8988T (cell line): ENCODE results near the gene FANK1.

ENCODE experiments used
- DNase-seq: peaks from one replicate; pipeline ENCODE4 v3.0.0; 2011

Gene FANK1

GRCh38 chr10:125992254-125992653 lies 95.9 kb downstream of the FANK1 start:
- no peak for DNase-seq

- DNase-seq: no peak
These were observed 98.2 kb downstream of the FANK1 start for GRCh38 chr10:125994601-125995000.

DNA sequence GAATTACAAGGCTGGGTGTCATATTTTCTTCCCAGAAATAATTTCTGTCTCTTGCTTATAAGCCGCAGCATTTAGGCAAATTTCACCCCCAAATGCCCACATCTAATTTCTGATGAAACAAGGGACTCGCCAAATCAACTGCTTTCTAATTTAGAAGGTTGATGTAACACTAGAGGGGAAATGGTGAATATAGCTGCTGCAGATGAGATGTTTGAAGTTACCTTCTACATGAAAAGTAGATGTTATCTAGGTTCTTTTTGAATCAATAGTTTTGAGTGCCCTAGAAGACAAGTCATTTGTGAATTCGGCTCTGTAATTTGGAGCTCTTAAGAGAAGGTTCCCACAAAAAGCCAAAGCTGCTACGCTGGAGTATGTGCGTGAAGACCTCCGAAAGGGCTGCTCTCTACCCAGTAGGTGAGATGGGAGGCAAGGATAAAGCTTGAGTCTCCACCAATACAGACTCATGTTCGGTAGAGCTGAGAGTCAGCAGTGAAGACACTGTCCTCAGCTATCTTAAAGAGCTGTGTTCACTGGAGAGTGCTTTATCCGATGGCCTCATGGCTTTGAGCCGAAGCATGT lies 99.5 kb downstream of the FANK1 start:
- no peak for DNase-seq

DNA sequence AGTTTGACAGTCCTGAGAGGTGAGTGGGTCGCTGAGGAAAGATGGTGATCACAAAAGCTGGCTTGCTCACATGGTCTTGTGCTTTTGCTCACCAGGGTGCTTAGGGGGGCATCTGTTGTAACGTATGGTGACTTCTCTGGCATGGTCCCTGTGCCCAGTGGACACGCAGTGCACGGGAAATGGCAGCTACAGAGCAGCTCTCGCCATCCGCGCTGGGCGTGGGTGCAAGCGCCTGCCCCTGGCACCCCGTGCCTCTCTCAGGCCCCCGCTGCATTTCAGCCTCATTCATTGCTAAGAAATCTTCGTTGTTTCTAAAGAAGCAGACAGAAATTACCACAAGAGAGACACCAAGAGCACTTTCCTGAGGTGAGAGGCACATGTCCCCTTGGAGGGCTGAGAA lies 101.2 kb downstream of the FANK1 start:
- no peak for DNase-seq

- no peak for DNase-seq
These were observed 103.3 kb downstream of the FANK1 start for GRCh38 chr10:125999694-126000093.

DNA sequence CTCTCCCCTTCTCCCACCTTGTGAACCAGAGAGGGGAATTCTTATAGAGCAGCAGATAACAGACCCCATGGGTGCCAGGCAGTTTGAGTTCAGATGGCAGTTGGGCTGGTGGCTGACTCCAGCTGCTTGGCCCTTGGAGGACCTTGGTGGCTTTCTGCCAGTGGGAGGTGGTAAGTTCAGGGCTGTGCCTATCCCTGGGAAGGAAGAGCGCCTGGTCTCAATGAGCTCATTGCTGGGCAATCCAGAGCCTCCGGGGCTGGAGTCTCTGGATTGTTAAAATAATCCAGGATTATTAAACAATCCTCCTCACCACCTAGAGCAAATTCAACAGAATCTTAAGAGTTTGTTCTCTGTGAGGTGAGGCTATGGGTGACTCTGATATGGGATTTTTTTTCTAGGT lies 105.2 kb downstream of the FANK1 start:
- DNase-seq: peak; percentile 23

DNA sequence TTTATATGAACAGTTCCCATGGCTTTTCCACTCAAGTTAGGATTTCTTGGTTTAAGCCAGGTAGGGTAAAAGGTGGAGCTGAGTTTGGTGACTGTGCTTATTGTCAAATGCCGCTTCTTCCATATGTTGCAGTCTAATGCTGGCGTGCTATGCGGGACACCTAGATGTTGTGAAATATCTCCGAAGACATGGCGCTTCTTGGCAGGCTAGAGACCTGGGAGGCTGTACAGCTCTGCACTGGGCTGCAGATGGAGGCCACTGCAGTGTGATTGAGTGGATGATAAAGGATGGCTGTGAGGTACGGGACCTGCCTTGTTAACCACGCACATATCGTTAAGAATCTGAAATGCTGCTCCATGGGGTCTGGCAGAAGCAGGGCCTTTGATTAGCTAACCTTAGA lies 108.4 kb downstream of the FANK1 start:
- no peak for DNase-seq

DNA sequence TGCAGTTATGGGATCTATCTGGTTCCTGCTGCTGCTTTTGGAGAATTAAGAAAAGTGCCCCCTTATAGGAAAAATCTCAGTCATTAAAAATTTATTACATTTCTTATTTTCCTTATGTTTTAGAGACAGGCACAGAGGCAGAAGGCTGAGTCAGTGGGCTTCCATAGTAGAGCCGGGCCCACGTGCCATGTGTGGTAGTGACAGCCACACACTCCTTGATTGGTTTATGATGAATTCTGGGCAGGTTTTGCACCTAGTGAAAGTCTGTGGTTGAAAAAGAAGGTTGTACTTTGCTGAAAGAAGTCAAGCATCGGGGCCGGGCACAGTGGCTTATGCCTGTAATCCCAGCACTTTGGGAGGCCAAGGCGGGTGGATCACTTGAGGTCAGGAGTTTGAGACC lies 109.9 kb downstream of the FANK1 start:
- DNase-seq: no peak

- DNase-seq: no peak
These were observed 110.5 kb downstream of the FANK1 start for GRCh38 chr10:126006906-126007305.

GRCh38 chr10:126009650-126010049 lies 113.3 kb downstream of the FANK1 start:
- no peak for DNase-seq

- DNase-seq: no peak
These were observed 115.6 kb downstream of the FANK1 start for GRCh38 chr10:126011995-126012394.

DNA sequence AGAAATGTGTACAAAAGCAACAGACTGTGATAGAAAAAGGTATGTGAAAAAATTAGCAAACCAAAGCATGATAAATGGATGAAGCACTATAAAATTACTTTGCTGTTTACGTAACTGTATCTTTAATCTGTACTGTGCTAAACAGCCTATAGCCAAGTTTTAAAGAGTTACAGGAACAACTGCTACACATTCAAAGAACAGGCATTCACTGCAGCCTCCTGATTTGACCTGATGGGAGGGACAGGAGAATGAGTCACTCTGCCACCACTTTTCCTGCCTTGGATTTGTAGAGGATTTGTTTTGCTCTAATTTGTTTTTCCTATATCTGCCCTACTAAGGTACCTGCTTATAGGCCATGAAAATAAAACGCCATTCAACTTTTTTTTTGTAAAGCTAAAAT lies 116.1 kb downstream of the FANK1 start:
- DNase-seq: no peak

DNA sequence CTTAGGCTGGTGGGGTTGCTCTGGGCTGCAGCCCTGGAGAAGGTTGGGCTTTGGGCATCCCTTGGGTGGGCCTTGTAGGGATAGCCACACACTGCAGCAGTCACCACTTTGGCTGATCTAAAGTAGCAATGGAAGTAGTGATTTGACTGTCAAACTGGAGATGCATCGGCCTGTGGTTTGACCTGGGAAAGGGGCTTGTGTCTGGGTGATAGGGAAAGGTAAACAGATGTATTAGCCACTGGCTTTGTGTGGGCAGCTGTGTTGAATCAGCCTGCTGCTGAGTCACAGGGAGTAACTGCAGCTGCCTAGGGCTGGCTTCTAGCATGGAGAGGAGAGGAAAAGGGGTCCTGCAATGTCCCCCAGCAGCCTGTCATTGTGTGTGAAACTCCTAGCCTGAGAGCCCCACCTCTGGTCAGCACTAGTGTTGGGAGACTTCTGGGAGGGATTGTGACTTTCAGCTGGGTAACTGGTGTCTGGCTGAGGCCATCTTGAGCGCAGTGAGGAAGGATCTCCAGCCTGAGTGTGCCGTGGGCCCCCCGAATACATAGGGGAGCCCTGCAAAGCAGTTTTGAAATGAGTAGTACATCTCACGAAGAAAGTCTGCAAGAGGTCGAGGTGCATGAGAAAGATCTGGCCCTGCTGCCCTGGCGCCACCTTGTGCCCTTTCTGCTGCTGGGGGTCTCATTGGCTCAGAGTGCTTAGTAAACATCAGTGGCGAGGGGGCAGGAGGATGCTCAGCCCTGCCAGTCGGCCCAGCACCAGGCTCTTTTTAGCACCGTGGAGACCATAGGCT lies 117.3 kb downstream of the FANK1 start:
- no peak for DNase-seq

GRCh38 chr10:126014309-126014708 lies 117.9 kb downstream of the FANK1 start:
- no peak for DNase-seq

DNA sequence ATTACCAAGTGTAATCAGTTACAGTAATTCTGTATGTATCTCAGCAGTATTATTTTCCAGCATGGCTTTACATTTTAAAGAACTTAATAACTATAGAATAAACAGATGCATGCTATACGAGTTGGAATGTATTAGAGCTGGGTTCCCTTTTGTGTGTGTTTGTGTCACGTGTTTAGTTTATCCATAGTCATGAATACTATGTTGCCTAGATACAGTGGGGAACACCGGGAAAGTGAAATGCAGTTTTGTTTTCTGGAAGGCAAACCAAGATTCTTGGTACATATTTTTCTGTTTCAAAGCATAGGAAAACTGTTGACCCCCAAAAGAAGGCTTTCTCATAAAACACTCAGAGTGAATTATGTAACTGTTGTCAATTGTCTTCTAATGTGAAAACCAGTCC lies 119.0 kb downstream of the FANK1 start:
- no peak for DNase-seq

DNA sequence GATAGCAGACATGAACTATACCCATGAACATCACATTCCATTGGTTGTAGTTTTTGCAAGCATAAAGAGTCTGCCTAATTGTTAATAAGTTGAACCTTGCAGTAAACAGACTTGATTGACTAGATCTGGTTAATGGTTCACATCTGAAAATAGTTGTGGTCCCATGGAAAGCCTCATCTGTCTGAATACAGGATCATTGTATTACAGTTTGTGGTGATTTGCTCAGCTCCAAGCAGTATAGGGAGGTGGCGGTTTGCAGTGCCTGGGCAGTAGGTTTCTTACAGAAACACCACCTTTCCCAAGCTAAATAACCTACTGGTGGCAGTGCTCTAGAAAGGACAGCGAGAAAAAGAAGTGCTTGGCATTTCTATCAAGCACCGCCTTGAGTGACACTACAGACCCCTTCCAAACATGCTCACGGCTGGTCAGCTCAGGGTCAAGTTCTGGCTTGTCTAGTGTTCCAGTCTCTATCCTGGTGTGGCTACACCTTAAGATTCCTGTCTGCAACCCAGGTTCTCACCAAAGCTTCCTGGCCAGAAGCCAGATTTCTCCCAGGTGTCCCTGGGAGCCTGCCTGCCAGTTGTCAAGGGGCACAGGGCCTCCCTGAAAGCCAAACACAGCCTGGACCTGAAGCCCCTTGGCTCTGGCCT lies 119.9 kb downstream of the FANK1 start:
- DNase-seq: no peak

- no peak for DNase-seq
These were observed 120.5 kb downstream of the FANK1 start for GRCh38 chr10:126016882-126017281.

DNA sequence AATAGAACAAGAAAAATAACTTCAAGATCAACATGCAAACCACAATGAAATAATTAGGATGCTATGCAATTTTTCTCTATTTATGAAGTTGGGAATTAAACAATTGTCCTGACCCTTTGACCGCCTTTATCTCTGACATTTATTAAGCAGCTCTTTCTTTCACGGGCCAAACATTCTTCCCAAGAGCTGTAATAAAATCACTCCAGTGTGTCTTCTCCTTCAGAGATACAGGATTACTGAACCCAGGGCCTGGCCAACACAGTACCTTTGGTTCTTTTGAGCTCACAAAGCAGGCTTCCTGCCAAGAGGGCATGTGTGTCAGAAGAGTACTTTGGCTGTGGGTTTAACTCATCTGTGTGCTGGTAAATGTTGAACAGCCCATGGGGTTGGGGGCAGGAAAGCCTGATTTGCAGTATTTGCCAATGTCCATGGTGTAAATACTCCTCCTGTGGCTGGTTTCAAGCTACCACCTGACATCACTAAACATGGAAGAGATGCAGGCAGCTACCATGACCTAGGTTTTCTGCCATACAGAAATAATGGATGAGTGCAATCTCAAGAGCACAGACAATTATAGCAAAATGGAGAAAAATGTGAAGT lies 121.7 kb downstream of the FANK1 start:
- DNase-seq: no peak

GRCh38 chr10:126021833-126022500 lies 125.6 kb downstream of the FANK1 start:
- DNase-seq: no peak

DNA sequence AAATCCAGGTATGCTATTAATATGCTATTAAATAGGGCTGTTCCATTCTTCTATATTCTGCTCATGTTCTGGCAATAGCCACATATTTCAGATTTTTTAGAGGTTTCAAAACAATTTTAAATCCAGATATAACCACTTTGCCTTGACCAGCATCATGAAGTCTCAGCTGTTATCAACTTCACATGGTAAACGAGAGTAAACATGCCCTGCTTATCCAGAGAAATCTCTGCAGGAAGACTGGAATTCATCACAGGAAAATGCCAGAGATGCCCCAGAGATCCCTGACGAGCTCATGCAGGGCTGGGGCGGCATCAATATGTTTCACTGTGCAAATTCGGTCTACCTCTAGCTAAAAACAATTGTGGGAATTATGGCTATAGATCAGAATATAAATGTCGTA lies 126.5 kb downstream of the FANK1 start:
- no peak for DNase-seq

GRCh38 chr10:126027692-126028091 lies 131.3 kb downstream of the FANK1 start:
- DNase-seq: no peak

- no peak for DNase-seq
These were observed 133.6 kb downstream of the FANK1 start for GRCh38 chr10:126029999-126030398.

- DNase-seq: no peak
These were observed 138.2 kb downstream of the FANK1 start for GRCh38 chr10:126034586-126034985.
